Mucosa of gallbladder (tissue), 1 donor: ENCODE measurements around the gene CAMSAP1. TPM values are rescaled to one million over a fixed set of nuclear protein-coding genes. Genes with fewer than 3 reads are reported as not detected.

Experiments
- DNase-seq: peaks from one replicate; pipeline ENCODE4 v3.0.0-alpha.2; 2020; ENCODE audit warnings: low spot score
- total RNA-seq: library from RNA; stranded (reverse); gene quantifications from one replicate; pipeline ENCODE4 v1.2.1, GENCODE V29; 2021
- donor health status: DM: no; HTN: no; CAD: no.

The CAMSAP1 gene
- total RNA-seq, 1 donor from 2014 or later, result 24.4 TPM

GRCh38 chr9:135939351-135940265, 32.3 kb upstream of the CAMSAP1 start:
- no peak for DNase-seq

GRCh38 chr9:135937521-135938489, 30.5 kb upstream of the CAMSAP1 start:
- no peak for DNase-seq

GRCh38 chr9:135933114-135933513, 25.8 kb upstream of the CAMSAP1 start:
- DNase-seq, result no peak

GRCh38 chr9:135932656-135933055, 25.3 kb upstream of the CAMSAP1 start:
- DNase-seq, result no peak

GRCh38 chr9:135931349-135931820, 24.0 kb upstream of the CAMSAP1 start:
- no peak for DNase-seq

- no peak for DNase-seq
Measured at GRCh38 chr9:135930446-135931345, 23.4 kb upstream of the CAMSAP1 start.

- no peak for DNase-seq
Measured at GRCh38 chr9:135929656-135930445, 22.5 kb upstream of the CAMSAP1 start.

GRCh38 chr9:135928731-135929655, 21.6 kb upstream of the CAMSAP1 start:
- no peak for DNase-seq

- no peak for DNase-seq
Measured at GRCh38 chr9:135928074-135928730, 20.9 kb upstream of the CAMSAP1 start.

- no peak for DNase-seq
Measured at GRCh38 chr9:135927195-135928013, 20.1 kb upstream of the CAMSAP1 start.

- peak; percentile 22 for DNase-seq
Measured at GRCh38 chr9:135926402-135927194, 19.3 kb upstream of the CAMSAP1 start.

- no peak for DNase-seq
Measured at GRCh38 chr9:135925496-135926133, 18.3 kb upstream of the CAMSAP1 start.

GRCh38 chr9:135924628-135925338, 17.4 kb upstream of the CAMSAP1 start:
- no peak for DNase-seq

GRCh38 chr9:135923508-135923907, 16.2 kb upstream of the CAMSAP1 start:
- no peak for DNase-seq

GRCh38 chr9:135921749-135922310, 14.5 kb upstream of the CAMSAP1 start:
- DNase-seq, result no peak
